H1 (cell line): Measurements from ENCODE around the gene TLCD3B. TPM values are rescaled to one million over a fixed set of nuclear protein-coding genes. Genes with fewer than 3 reads are reported as not detected.

Experiments used
- CTCF ChIA-PET: fragments of 300-600 bp; sonication (Branson Sonifier 250); formaldehyde crosslinking; loops from one replicate; lab custom pipeline; 2021; ENCODE audit not compliant: partially characterized antibody; lab: Charles Lee
- POLR2A ChIA-PET: fragments of 300-600 bp; sonication (Branson Sonifier 250); formaldehyde crosslinking; loops from one replicate; lab custom pipeline; 2021; ENCODE audit warnings: inconsistent platforms; ENCODE audit not compliant: partially characterized antibody; lab: Charles Lee
- DNase-seq, 2 experiments: peaks; one replicate each; pipeline versions ENCODE4 v3.0.0 to v3.0.0-alpha.2; 2010 to 2022; ENCODE audit warnings: low spot score in 2 of 2, low read depth in 1 of 2, mixed read lengths in 1 of 2
- FAIRE-seq: peaks from 2 replicates; lab custom pipeline; 2011; peaks lifted over from hg19 to GRCh38; lab: Jason Lieb, UNC
- H2AFZ ChIP-seq: 2 replicates; pipeline ENCODE4 v1.8.1; 2012; ENCODE audit warnings: low read length, inconsistent platforms
- H2AK5ac ChIP-seq: 2 replicates; pipeline ENCODE4 v1.6.1; 2013; ENCODE audit warnings: low read depth, low read length
- H2BK120ac ChIP-seq: replicated peaks from 2 replicates; pipeline ENCODE3; 2013; ENCODE audit warnings: low read depth, low read length, inconsistent platforms
- H2BK12ac ChIP-seq: 2 replicates; pipeline ENCODE4 v1.6.1; 2013; ENCODE audit warnings: low read depth, low read length
- H2BK15ac ChIP-seq: 2 replicates; pipeline ENCODE4 v1.6.1; 2013; ENCODE audit warnings: low read length
- H2BK20ac ChIP-seq: 2 replicates; pipeline ENCODE4 v1.6.1; 2013; ENCODE audit warnings: low read length
- H2BK5ac ChIP-seq: 2 replicates; pipeline ENCODE4 v1.6.1; 2013; ENCODE audit warnings: low read depth, low read length
- H3K14ac ChIP-seq: 2 replicates; pipeline ENCODE4 v1.6.1; 2013; ENCODE audit warnings: inconsistent platforms; ENCODE audit not compliant: insufficient read length
- H3K18ac ChIP-seq: 2 replicates; pipeline ENCODE4 v1.6.1; 2013; ENCODE audit warnings: low read length; ENCODE audit errors: extremely low read depth
- H3K23ac ChIP-seq: 2 replicates; pipeline ENCODE4 v1.6.1; 2013; ENCODE audit warnings: inconsistent platforms; ENCODE audit not compliant: insufficient read length
- H3K23me2 ChIP-seq: 2 replicates; pipeline ENCODE4 v1.6.1; 2013; ENCODE audit warnings: low read depth, low read length
- H3K27ac ChIP-seq: 2 replicates; pipeline ENCODE4 v1.6.1; 2011; ENCODE audit warnings: low read depth, low read length, inconsistent platforms
- H3K27me3 ChIP-seq, 4 experiments: replicated peaks in 1 of 4; 1 replicate in 1 of 4; 2 replicates in 3 of 4; pipeline versions ENCODE4 v1.6.1 to v1.8.1; 2011 to 2013; ENCODE audit warnings: low read length in 3 of 4, mild to moderate bottlenecking in 3 of 4, inconsistent platforms in 2 of 4, mixed read lengths in 2 of 4, moderate library complexity in 1 of 4; ENCODE audit not compliant: control insufficient read depth in 3 of 4, insufficient read depth in 3 of 4; ENCODE audit errors: extremely low read depth in 1 of 4
- H3K36me3 ChIP-seq, 4 experiments: 2 replicates each; pipeline versions ENCODE4 v1.6.1 to v1.8.1; 2011 to 2013; ENCODE audit warnings: mild to moderate bottlenecking in 4 of 4, low read length in 3 of 4, moderate library complexity in 2 of 4, control low read depth in 1 of 4, inconsistent platforms in 1 of 4; ENCODE audit not compliant: insufficient read depth in 4 of 4, control insufficient read depth in 2 of 4
- H3K4ac ChIP-seq: replicated peaks from 2 replicates; pipeline ENCODE3; 2013; ENCODE audit warnings: low read length, low read depth, mixed read lengths, inconsistent platforms; ENCODE audit not compliant: insufficient read length
- H3K4me1 ChIP-seq, 4 experiments: replicated peaks in 1 of 4; 1 replicate in 1 of 4; 2 replicates in 3 of 4; pipeline versions ENCODE4 v1.6.1 to v1.8.1; 2011 to 2013; ENCODE audit warnings: low read length in 3 of 4, inconsistent platforms in 2 of 4, mixed read lengths in 1 of 4; ENCODE audit not compliant: insufficient read depth in 4 of 4, control insufficient read depth in 3 of 4
- H3K4me2 ChIP-seq, 2 experiments: 2 replicates each; pipeline versions ENCODE4 v1.6.1 to v1.8.1; 2011 to 2013; ENCODE audit warnings: low read depth in 2 of 2, low read length in 2 of 2, control low read depth in 1 of 2, inconsistent platforms in 1 of 2, mild to moderate bottlenecking in 1 of 2; ENCODE audit not compliant: insufficient read depth in 1 of 2
- H3K4me3 ChIP-seq, 4 experiments: fragments of 200-600, 300-600 bp in 1 of 4; sonication (generic), shearing (Covaris generic), sonication (Bioruptor Twin) in 1 of 4; 2 replicates each; pipeline versions ENCODE4 v1.5.1 to v1.8.1; 2011 to 2016; ENCODE audit warnings: low read length in 4 of 4, low read depth in 3 of 4, control low read depth in 2 of 4, inconsistent platforms in 2 of 4, mild to moderate bottlenecking in 2 of 4, mixed read lengths in 1 of 4, moderate library complexity in 1 of 4; ENCODE audit not compliant: insufficient read depth in 2 of 4; ENCODE audit errors: extremely low read depth in 1 of 4
- H3K56ac ChIP-seq: replicated peaks from 2 replicates; pipeline ENCODE3; 2013; ENCODE audit warnings: low read depth, mild to moderate bottlenecking, mixed read lengths, low read length, inconsistent platforms; ENCODE audit not compliant: insufficient read length
- H3K79me1 ChIP-seq: 2 replicates; pipeline ENCODE4 v1.6.1; 2013; ENCODE audit warnings: low read depth, low read length, control low read depth
- H3K79me2 ChIP-seq, 2 experiments: 2 replicates each; pipeline versions ENCODE4 v1.6.1 to v1.8.1; 2012 to 2013; ENCODE audit warnings: low read length in 2 of 2, mild to moderate bottlenecking in 2 of 2, inconsistent platforms in 1 of 2; ENCODE audit not compliant: insufficient read depth in 2 of 2, control insufficient read depth in 1 of 2
- H3K9ac ChIP-seq, 4 experiments: replicated peaks in 1 of 4; 1 replicate in 1 of 4; 2 replicates in 3 of 4; pipeline versions ENCODE4 v1.6.1 to v1.8.1; 2011 to 2013; ENCODE audit warnings: low read depth in 3 of 4, low read length in 3 of 4, control low read depth in 2 of 4, mild to moderate bottlenecking in 2 of 4, moderate library complexity in 2 of 4, inconsistent platforms in 1 of 4; ENCODE audit errors: extremely low read depth in 1 of 4
- H3K9me3 ChIP-seq, 2 experiments: 2 replicates each; pipeline versions ENCODE4 v1.6.1 to v1.8.1; 2012 to 2013; ENCODE audit warnings: mild to moderate bottlenecking in 2 of 2, moderate library complexity in 2 of 2, control low read depth in 1 of 2, inconsistent platforms in 1 of 2, low read depth in 1 of 2, low read length in 1 of 2, mixed read lengths in 1 of 2; ENCODE audit not compliant: insufficient read depth in 2 of 2
- H4K20me1 ChIP-seq, 2 experiments: replicated peaks in 1 of 2; 2 replicates each; pipeline versions ENCODE3 to v1.8.1; 2011 to 2013; ENCODE audit warnings: inconsistent platforms in 2 of 2, low read length in 2 of 2, mild to moderate bottlenecking in 1 of 2; ENCODE audit not compliant: insufficient read depth in 2 of 2, control insufficient read depth in 1 of 2
- H4K5ac ChIP-seq: 2 replicates; pipeline ENCODE4 v1.6.1; 2013; ENCODE audit warnings: low read length, low read depth, mixed read lengths, inconsistent platforms; ENCODE audit not compliant: insufficient read length
- H4K8ac ChIP-seq: 2 replicates; pipeline ENCODE4 v1.8.0; 2013; ENCODE audit warnings: mild to moderate bottlenecking, moderate library complexity, low read length, inconsistent platforms; ENCODE audit not compliant: insufficient read depth; ENCODE audit errors: extremely low read depth
- H4K91ac ChIP-seq: replicated peaks from 2 replicates; pipeline ENCODE3; 2013; ENCODE audit warnings: low read length, mixed read lengths, inconsistent platforms; ENCODE audit not compliant: insufficient read length
- KDM4A ChIP-seq: IDR thresholded peaks from one replicate; pipeline ENCODE4 v1.7.1; 2012; ENCODE audit warnings: low read depth, mild to moderate bottlenecking, moderate library complexity, low read length, inconsistent platforms; ENCODE audit not compliant: severe bottlenecking
- POU5F1 ChIP-seq: IDR thresholded peaks from 2 replicates; pipeline ENCODE4 v1.6.1; 2011; ENCODE audit warnings: low read depth, mild to moderate bottlenecking, low read length, moderate library complexity
- WGBS, 2 experiments: shearing (Covaris generic) in 1 of 2; methylation state at CpG; one replicate each; pipeline versions ENCODE4 v1.1.6 to v1.1.7; 2013 to 2015; ENCODE audit warnings: low lambda C conversion rate in 2 of 2, mixed read lengths in 2 of 2, inconsistent platforms in 1 of 2, low coverage in 1 of 2, missing lambda C conversion rate in 1 of 2; ENCODE audit not compliant: insufficient replicate concordance in 2 of 2, insufficient coverage in 1 of 2, insufficient read length in 1 of 2; ENCODE audit errors: extremely low coverage in 1 of 2, missing lambda C conversion rate in 1 of 2; 5-methylcytosine and 5-hydroxymethylcytosine counted together
- polyA plus RNA-seq, 7 experiments: library from polyadenylated mRNA; depleted of rRNA in 3 of 7; stranded (reverse) in 5 of 7; unstranded in 2 of 7; fragments of >200 nt in 5 of 7; fragments of 200-250 nt in 2 of 7; gene quantifications; 1 replicate in 5 of 7; 2 replicates in 1 of 7; 4 replicates in 1 of 7; pipeline versions ENCODE4 v1.2.1 to v1.2.3, GENCODE V29; 2011 to 2013; ENCODE audit warnings: missing spikeins in 2 of 7, mixed read lengths in 2 of 7
- total RNA-seq: library from RNA; stranded (reverse); fragmentation: NEBNext Ultra II Directional; extraction: Animal tissue kit (Norgen Biotek cat#: 25700); gene quantifications from 2 replicates; pipeline ENCODE4 v1.2.1, GENCODE V29; 2021

Gene TLCD3B
- total and polyA plus RNA-seq, 2 of the 8 experiments (the other 6 are each of a cell fraction or from before 2014, with no cell fraction given), result 15.2 to 26.9 TPM

GRCh38 chr16:29987371-29988085 is 43.5 kb downstream of the TLCD3B start:
- Histone ChIP-seq H3K27me3 (no peaks in the 10 kb centered on the region), H4K91ac (no peak overlapping the region), H3K23me2 (no peaks in the 10 kb centered on the region), H3K4me2 (no peak overlapping the region), H3K23ac (no peak overlapping the region), H3K36me3 (peaks cover 11 to 58% (median 46%) of the 10 kb centered on the region in 4 experiments), H3K79me1 (no peaks in the 10 kb centered on the region), H3K9ac (no peak overlapping the region), H3K79me2 (no peaks in the 10 kb centered on the region), H3K27ac (no peak overlapping the region), H2BK12ac (no peak overlapping the region), H4K5ac (no peak overlapping the region), H2AK5ac (no peak overlapping the region), H3K4ac (no peak overlapping the region), H4K20me1 (no peaks in the 10 kb centered on the region), H3K4me3 (no peak overlapping the region), H3K9me3 (no peaks in the 10 kb centered on the region), H2BK15ac (no peak overlapping the region), H3K4me1 (no peaks in the 10 kb centered on the region), H3K18ac (no peak overlapping the region), H3K14ac (no peak overlapping the region), H2BK5ac (no peak overlapping the region), H2BK120ac (no peak overlapping the region), H2BK20ac (no peak overlapping the region), H4K8ac (no peak overlapping the region), H3K56ac (no peak overlapping the region), H2AFZ (no peak overlapping the region)
- no peak for FAIRE-seq
- POLR2A ChIA-PET, result interaction anchor here (2.7 kb wide), 1 partner anchor 14 kb away, joined by 14 read pairs; the partner anchor contains the start of gene TAOK2
- CTCF ChIA-PET, result interaction anchor here (0.9 to 2.0 kb wide), 6 partner anchors 12 to 68 kb away, joined by 3 to 7 read pairs (median 3); partner anchors contain the start of gene TLCD3B
- DNase-seq, result no peak
- WGBS, 2 experiments, result 95% methylated on average over 32 of the region's 35 CpGs; no CpG with 5 or more reads in 1 of the 2 experiments
- TF ChIP-seq KDM4A (no peak), POU5F1 (no peak)
